B cell (primary cell): Measurements from ENCODE around the gene MROH8. TPM values are rescaled to one million over a fixed set of nuclear protein-coding genes. Genes with fewer than 3 reads are reported as not detected.

ENCODE experiments used
- ATAC-seq: fragments of 200-7000 bp; cut with Tn5 transposase; one replicate; pipeline ENCODE4 v1.10.0; 2021; ENCODE audit warnings: low read depth, mild to moderate bottlenecking, moderate number of reproducible peaks, moderate library complexity
- CTCF ChIA-PET: fragments of 350-600 bp; sonication (Branson Sonifier 250); formaldehyde crosslinking; loops from one replicate; lab custom pipeline; 2021; ENCODE audit warnings: antibody characterized with exemption, inconsistent platforms; lab: Charles Lee
- POLR2A ChIA-PET: fragments of 350-600 bp; sonication (Branson Sonifier 250); formaldehyde crosslinking; loops from one replicate; lab custom pipeline; 2021; ENCODE audit warnings: antibody characterized with exemption; lab: Charles Lee
- DNase-seq: peaks from one replicate; pipeline ENCODE4 v3.0.0; 2013
- H2AFZ ChIP-seq: 2 replicates; pipeline ENCODE4 v1.6.1; 2012; ENCODE audit warnings: mild to moderate bottlenecking, low read depth, low read length; ENCODE audit not compliant: insufficient read depth, poor library complexity, severe bottlenecking
- H3K27ac ChIP-seq, 2 donors: 1 replicate in 1 of 2; 2 replicates in 1 of 2; pipeline ENCODE4 v1.5.1; 2012 to 2013; ENCODE audit warnings: low read length in 2 of 2, mild to moderate bottlenecking in 2 of 2, moderate library complexity in 1 of 2
- H3K27me3 ChIP-seq, 4 experiments: fragments of 200-600 bp in 1 of 4; sonication (generic) in 1 of 4; replicated peaks in 1 of 4; 1 replicate in 2 of 4; 2 replicates in 2 of 4; pipeline versions ENCODE4 v1.6.1 to v1.7.0; 2013 to 2016; ENCODE audit warnings: low read length in 3 of 4, mild to moderate bottlenecking in 2 of 4, mixed read lengths in 1 of 4, moderate library complexity in 1 of 4; ENCODE audit not compliant: insufficient read depth in 4 of 4, control insufficient read depth in 3 of 4; ENCODE audit errors: control extremely low read depth in 1 of 4
- H3K36me3 ChIP-seq, 2 experiments: replicated peaks in 1 of 2; 1 replicate in 1 of 2; 2 replicates in 1 of 2; pipeline versions ENCODE4 v1.6.1 to v1.7.1; 2013; ENCODE audit warnings: low read length in 1 of 2; ENCODE audit not compliant: insufficient read depth in 2 of 2, control insufficient read depth in 1 of 2; ENCODE audit errors: control extremely low read depth in 1 of 2, extremely low read depth in 1 of 2
- H3K4me1 ChIP-seq, 2 donors: fragments of 200-600 bp in 1 of 2; sonication (generic) in 1 of 2; 1 replicate in 1 of 2; 2 replicates in 1 of 2; pipeline versions ENCODE4 v1.5.1 to v1.6.1; 2013 to 2017; ENCODE audit warnings: low read length in 2 of 2; ENCODE audit not compliant: control insufficient read depth in 2 of 2, insufficient read depth in 2 of 2
- H3K4me2 ChIP-seq: replicated peaks from 2 replicates; pipeline ENCODE3; 2012; ENCODE audit warnings: mild to moderate bottlenecking, low read depth, low read length; ENCODE audit not compliant: poor library complexity, severe bottlenecking
- H3K4me3 ChIP-seq, 5 experiments: fragments of 200-600 bp in 1 of 5; sonication (generic) in 1 of 5; 1 replicate in 3 of 5; 2 replicates in 2 of 5; pipeline versions ENCODE4 v1.5.1 to v1.7.0; 2011 to 2016; ENCODE audit warnings: low read length in 4 of 5, mild to moderate bottlenecking in 4 of 5, low read depth in 2 of 5, control low read depth in 1 of 5, moderate library complexity in 1 of 5; ENCODE audit not compliant: insufficient read depth in 1 of 5; ENCODE audit errors: control extremely low read depth in 1 of 5, extremely low read depth in 1 of 5
- H3K79me2 ChIP-seq: fragments of 200-600 bp; sonication (generic); one replicate; pipeline ENCODE4 v1.6.0; 2016; ENCODE audit warnings: low read length; ENCODE audit not compliant: control insufficient read depth, insufficient read depth
- H3K9ac ChIP-seq: fragments of 200-600 bp; sonication (generic); 2 replicates; pipeline ENCODE4 v1.6.1; 2017; ENCODE audit warnings: mild to moderate bottlenecking, low read length, moderate library complexity
- H3K9me3 ChIP-seq, 3 donors: one replicate each; pipeline versions ENCODE4 v1.6.1 to v1.7.1; 2013; ENCODE audit warnings: low read length in 2 of 3; ENCODE audit not compliant: control insufficient read depth in 2 of 3, insufficient read depth in 1 of 3; ENCODE audit errors: control extremely low read depth in 1 of 3
- H4K20me1 ChIP-seq: 2 replicates; pipeline ENCODE4 v1.6.0; 2012; ENCODE audit warnings: mild to moderate bottlenecking, low read length; ENCODE audit not compliant: insufficient read depth, control insufficient read depth, poor library complexity, severe bottlenecking
- H3K27ac Mint-ChIP-seq: one replicate; pipeline ENCODE4 v1.8.0; 2021; ENCODE audit warnings: mixed read lengths
- H3K27me3 Mint-ChIP-seq: one replicate; pipeline ENCODE4 v1.8.0; 2021; ENCODE audit warnings: mixed read lengths
- H3K4me1 Mint-ChIP-seq: one replicate; pipeline ENCODE4 v1.8.0; 2021; ENCODE audit warnings: mixed read lengths
- H3K4me3 Mint-ChIP-seq: one replicate; pipeline ENCODE4 v1.8.0; 2021; ENCODE audit warnings: mixed read lengths
- H3K9me3 Mint-ChIP-seq: one replicate; pipeline ENCODE4 v1.8.0; 2022; ENCODE audit warnings: mixed read lengths; ENCODE audit not compliant: insufficient read depth
- EZH2 ChIP-seq: IDR thresholded peaks from 2 replicates; pipeline ENCODE4 v1.6.1; 2012; ENCODE audit warnings: borderline replicate concordance, low read depth, mild to moderate bottlenecking, moderate library complexity, low read length; ENCODE audit not compliant: insufficient read depth, poor library complexity, severe bottlenecking
- WGBS: methylation state at CpG from one replicate; pipeline ENCODE4 v1.1.5; 2013; ENCODE audit warnings: missing lambda C conversion rate; ENCODE audit not compliant: insufficient coverage; 5-methylcytosine and 5-hydroxymethylcytosine counted together
- intact Hi-C: fragments of 100-400 bp; cut with micrococcal nuclease; formaldehyde crosslinking; loops from one replicate; pipeline ENCODE4 v1.10.0; 2022
- polyA plus RNA-seq: library from polyadenylated mRNA; depleted of rRNA; stranded (reverse); fragments of >200 nt; gene quantifications from 2 replicates; pipeline ENCODE4 v1.2.3, GENCODE V29; 2012
- total RNA-seq, 2 donors: library from RNA; stranded (reverse); fragments of 120-200 nt in 1 of 2; gene quantifications; 1 replicate in 1 of 2; 2 replicates in 1 of 2; pipeline versions ENCODE4 v1.2.3 to v1.2.4, GENCODE V29; 2013 to 2022
- TF ChIP-seq, protein P1 (sequence below): fragments of 200-600 bp; IDR thresholded peaks from one replicate; pipeline ENCODE4 v1.8.0; 2022; ENCODE audit warnings: antibody characterized with exemption, mild to moderate bottlenecking

MROH8 gene
- total and polyA plus RNA-seq, 2 donors (not counting 1 experiment from before 2014, with no cell fraction given) = 3.8 to 4.6 TPM

- ChIA-PET CTCF (interaction anchor here (0.7 to 17.7 kb wide), 5 partner anchors 8 to 333 kb away, joined by 3 to 307 read pairs (median 5); partner anchors contain the start of genes BLCAP, MROH8 and RPN2), POLR2A (no interaction called here)
- Histone ChIP-seq H3K9ac (no peak overlapping the region), H3K4me2 (no peak overlapping the region), H2AFZ (no peak overlapping the region), H3K9me3 (no peaks in the 10 kb centered on the region), H3K36me3 (peaks cover 1 to 52% of the 10 kb centered on the region in 2 experiments), H3K27me3 (no peaks in the 10 kb centered on the region), H3K4me1 (peaks cover 3 to 12% of the 10 kb centered on the region in 2 donors), H3K27ac (no peak overlapping the region), H3K79me2 (peaks cover 75% of the 10 kb centered on the region), H3K4me3 (no peak overlapping the region), H4K20me1 (peaks cover 46% of the 10 kb centered on the region)
- Mint-ChIP-seq H3K4me3 (no peak overlapping the region), H3K27ac (no peak overlapping the region), H3K27me3 (no peaks in the 10 kb centered on the region), H3K4me1 (peaks cover 13% of the 10 kb centered on the region), H3K9me3 (no peaks in the 10 kb centered on the region)
- no peak for TF ChIP-seq EZH2
- WGBS = 92% methylated on average over 16 of the region's 16 CpGs
- ATAC-seq = no peak
- intact Hi-C loops = loop anchor here (10.0 kb wide), 1 partner anchor 796 kb away; no protein-coding TSS in a partner anchor
- no peak for DNase-seq
Measured at GRCh38 chr20:37198932-37199660, 19.7 kb upstream of the MROH8 start.

DNA sequence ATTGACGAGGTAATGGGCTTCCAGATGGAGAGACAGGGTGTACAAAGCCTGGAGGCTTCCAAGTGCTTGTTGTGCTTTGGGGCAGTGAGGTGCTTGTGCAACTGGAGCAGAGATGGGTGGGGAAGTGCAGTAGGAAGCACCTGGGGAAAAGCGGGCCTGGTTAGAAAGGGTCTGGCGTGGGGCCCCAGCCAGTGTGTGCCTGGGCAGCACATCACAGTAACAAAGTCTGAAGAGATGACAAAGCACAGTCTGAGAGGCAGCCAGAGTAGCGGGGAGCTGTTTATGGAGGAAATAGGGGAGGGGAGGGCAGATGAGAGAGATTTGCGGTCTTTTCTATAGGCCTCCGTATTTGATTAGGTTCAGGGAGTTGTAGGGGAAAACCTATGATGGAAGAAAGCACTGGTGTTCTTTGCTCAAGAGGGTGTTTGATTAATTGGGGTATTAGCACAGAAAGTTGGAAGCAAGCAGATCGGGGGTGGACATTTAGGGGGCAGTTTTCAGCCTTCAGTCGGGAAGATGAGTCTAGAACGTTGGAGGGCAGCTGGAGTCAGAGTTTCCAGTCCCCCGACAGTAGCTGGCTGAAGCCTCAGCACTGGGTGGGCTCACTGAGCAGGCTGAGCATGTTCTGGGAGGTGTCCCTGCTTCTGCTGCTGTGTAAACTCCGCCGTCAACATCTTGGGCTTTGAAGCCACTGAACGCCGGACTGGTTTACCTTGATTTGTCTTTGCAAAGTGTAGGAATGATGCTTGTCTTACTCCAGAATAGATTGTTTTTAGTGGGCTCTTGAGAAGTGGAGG is 15.5 kb upstream of the MROH8 start:
- peak overlapping the region; percentile 64 for H3K27ac Mint-ChIP-seq
- ChIA-PET POLR2A (interaction anchor here (0.9 kb wide), 1 partner anchor 16 kb away, joined by 3 read pairs; the partner anchor contains the start of genes MROH8 and RPN2), CTCF (interaction anchor here (0.7 to 17.7 kb wide), 22 partner anchors 9 to 804 kb away, joined by 3 to 307 read pairs (median 6); partner anchors contain the start of genes BLCAP, MANBAL, MROH8 and RPN2)
- peaks cover 43% of the 10 kb centered on the region for H3K4me1 Mint-ChIP-seq
- no peaks in the 10 kb centered on the region for H3K9me3 Mint-ChIP-seq
- ATAC-seq = no peak
- no peak overlapping the region for H3K4me3 Mint-ChIP-seq
- no peak for DNase-seq
- Histone ChIP-seq H3K79me2 (peaks cover 95% of the 10 kb centered on the region), H3K9me3 (no peaks in the 10 kb centered on the region), H3K4me2 (no peak overlapping the region), H4K20me1 (peaks cover 71% of the 10 kb centered on the region), H3K9ac (no peak overlapping the region), H2AFZ (no peak overlapping the region), H3K4me1 (peaks cover 11 to 29% of the 10 kb centered on the region in 2 donors), H3K36me3 (peaks cover 0 to 46% of the 10 kb centered on the region in 2 experiments), H3K27me3 (no peaks in the 10 kb centered on the region), H3K4me3 (no peak overlapping the region), H3K27ac (peak overlapping the region; percentile 0 to 3)
- no peak for TF ChIP-seq EZH2
- TF ChIP-seq, protein P1, sequence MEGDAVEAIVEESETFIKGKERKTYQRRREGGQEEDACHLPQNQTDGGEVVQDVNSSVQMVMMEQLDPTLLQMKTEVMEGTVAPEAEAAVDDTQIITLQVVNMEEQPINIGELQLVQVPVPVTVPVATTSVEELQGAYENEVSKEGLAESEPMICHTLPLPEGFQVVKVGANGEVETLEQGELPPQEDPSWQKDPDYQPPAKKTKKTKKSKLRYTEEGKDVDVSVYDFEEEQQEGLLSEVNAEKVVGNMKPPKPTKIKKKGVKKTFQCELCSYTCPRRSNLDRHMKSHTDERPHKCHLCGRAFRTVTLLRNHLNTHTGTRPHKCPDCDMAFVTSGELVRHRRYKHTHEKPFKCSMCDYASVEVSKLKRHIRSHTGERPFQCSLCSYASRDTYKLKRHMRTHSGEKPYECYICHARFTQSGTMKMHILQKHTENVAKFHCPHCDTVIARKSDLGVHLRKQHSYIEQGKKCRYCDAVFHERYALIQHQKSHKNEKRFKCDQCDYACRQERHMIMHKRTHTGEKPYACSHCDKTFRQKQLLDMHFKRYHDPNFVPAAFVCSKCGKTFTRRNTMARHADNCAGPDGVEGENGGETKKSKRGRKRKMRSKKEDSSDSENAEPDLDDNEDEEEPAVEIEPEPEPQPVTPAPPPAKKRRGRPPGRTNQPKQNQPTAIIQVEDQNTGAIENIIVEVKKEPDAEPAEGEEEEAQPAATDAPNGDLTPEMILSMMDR = no peak
- no peaks in the 10 kb centered on the region for H3K27me3 Mint-ChIP-seq
- 38% methylated on average over 14 of the region's 14 CpGs for WGBS
- intact Hi-C loops = loop anchor here (1.0 to 10.0 kb wide), 4 partner anchors 17 to 800 kb away; no protein-coding TSS in a partner anchor
